ENCODE data around the gene RGS7. TPM values are rescaled to one million over a fixed set of nuclear protein-coding genes. Genes with fewer than 3 reads are reported as not detected.

The RGS7 gene
- total and polyA plus RNA-seq, 7 donors, result 0.04 TPM; not detected in 6

- Histone ChIP-seq H3K9me3 (no peaks in the 10 kb centered on the region), H3K36me3 (ENCODE audit: insufficient read depth in 1 of 2, low read depth in 1 of 2) (no peaks in the 10 kb centered on the region), H3K4me1 (no peaks in the 10 kb centered on the region), H3K27ac (no peak overlapping the region), H3K27me3 (ENCODE audit: insufficient read depth in 3 of 3, low read length in 2 of 3) (no peaks in the 10 kb centered on the region), H3K4me3 (no peak overlapping the region)
- WGBS, 3 donors, result 86 to 90% (median 86%) methylated on average over 1 of the region's 1 CpG
- ATAC-seq (no peak), DNase-seq (no peak)
- intact Hi-C loops (cut with DNase I), result no loop called here
- TF ChIP-seq, protein P1, sequence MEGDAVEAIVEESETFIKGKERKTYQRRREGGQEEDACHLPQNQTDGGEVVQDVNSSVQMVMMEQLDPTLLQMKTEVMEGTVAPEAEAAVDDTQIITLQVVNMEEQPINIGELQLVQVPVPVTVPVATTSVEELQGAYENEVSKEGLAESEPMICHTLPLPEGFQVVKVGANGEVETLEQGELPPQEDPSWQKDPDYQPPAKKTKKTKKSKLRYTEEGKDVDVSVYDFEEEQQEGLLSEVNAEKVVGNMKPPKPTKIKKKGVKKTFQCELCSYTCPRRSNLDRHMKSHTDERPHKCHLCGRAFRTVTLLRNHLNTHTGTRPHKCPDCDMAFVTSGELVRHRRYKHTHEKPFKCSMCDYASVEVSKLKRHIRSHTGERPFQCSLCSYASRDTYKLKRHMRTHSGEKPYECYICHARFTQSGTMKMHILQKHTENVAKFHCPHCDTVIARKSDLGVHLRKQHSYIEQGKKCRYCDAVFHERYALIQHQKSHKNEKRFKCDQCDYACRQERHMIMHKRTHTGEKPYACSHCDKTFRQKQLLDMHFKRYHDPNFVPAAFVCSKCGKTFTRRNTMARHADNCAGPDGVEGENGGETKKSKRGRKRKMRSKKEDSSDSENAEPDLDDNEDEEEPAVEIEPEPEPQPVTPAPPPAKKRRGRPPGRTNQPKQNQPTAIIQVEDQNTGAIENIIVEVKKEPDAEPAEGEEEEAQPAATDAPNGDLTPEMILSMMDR (IDR thresholded peaks at IDR 0.05), result no peak
Measured at GRCh38 chr1:240917976-240918375, 439.0 kb downstream of the RGS7 start.

DNA sequence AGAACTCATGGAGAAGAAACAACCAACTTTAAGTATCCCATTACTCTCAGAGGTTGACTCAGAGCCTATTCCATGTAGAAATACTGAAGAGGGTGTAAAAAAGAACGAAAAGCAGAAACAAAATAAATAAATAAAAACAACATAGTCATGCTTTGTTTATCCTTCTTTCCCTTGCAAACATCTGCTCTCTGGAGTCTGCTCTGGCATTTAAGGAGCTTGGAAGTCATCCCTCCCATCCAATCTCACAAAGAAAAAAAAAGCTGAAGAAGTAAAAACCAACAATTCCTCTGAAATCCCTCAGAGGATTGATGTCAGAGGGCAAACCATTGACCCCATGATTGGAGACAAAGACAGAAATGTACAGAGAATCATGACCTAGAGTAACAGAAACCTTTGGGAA is 442.5 kb downstream of the RGS7 start:
- Histone ChIP-seq H3K27me3 (ENCODE audit: insufficient read depth in 3 of 3, low read length in 2 of 3) (no peaks in the 10 kb centered on the region), H3K9me3 (no peaks in the 10 kb centered on the region), H3K27ac (no peak overlapping the region), H3K36me3 (ENCODE audit: insufficient read depth in 1 of 2, low read depth in 1 of 2) (no peaks in the 10 kb centered on the region), H3K4me1 (no peaks in the 10 kb centered on the region), H3K4me3 (no peak overlapping the region)
- ATAC-seq (no peak), DNase-seq (no peak)
- TF ChIP-seq, protein P1 (IDR thresholded peaks at IDR 0.05), result no peak
- intact Hi-C loops (cut with DNase I), result no loop called here
- WGBS, 3 donors, result 34 to 50% (median 39%) methylated on average over 1 of the region's 1 CpG

- no peaks in the 10 kb centered on the region for H3K36me3 ChIP-seq (ENCODE audit: insufficient read depth in 1 of 2, low read depth in 1 of 2)
- intact Hi-C loops (cut with DNase I), result no loop called here
- no peak for DNase-seq
- H3K27me3 ChIP-seq (ENCODE audit: insufficient read depth in 3 of 3, low read length in 2 of 3), result no peaks in the 10 kb centered on the region
- ATAC-seq, result no peak
- H3K4me3 ChIP-seq, result no peak overlapping the region
- 63 to 71% (median 70%) methylated on average over 4 of the region's 4 CpGs for WGBS, 3 donors
- no peak overlapping the region for H3K27ac ChIP-seq
- H3K9me3 ChIP-seq, result no peaks in the 10 kb centered on the region
- no peaks in the 10 kb centered on the region for H3K4me1 ChIP-seq
- TF ChIP-seq, protein P1 (IDR thresholded peaks at IDR 0.05), result no peak
Measured at GRCh38 chr1:240912821-240913220, 444.2 kb downstream of the RGS7 start.

DNA sequence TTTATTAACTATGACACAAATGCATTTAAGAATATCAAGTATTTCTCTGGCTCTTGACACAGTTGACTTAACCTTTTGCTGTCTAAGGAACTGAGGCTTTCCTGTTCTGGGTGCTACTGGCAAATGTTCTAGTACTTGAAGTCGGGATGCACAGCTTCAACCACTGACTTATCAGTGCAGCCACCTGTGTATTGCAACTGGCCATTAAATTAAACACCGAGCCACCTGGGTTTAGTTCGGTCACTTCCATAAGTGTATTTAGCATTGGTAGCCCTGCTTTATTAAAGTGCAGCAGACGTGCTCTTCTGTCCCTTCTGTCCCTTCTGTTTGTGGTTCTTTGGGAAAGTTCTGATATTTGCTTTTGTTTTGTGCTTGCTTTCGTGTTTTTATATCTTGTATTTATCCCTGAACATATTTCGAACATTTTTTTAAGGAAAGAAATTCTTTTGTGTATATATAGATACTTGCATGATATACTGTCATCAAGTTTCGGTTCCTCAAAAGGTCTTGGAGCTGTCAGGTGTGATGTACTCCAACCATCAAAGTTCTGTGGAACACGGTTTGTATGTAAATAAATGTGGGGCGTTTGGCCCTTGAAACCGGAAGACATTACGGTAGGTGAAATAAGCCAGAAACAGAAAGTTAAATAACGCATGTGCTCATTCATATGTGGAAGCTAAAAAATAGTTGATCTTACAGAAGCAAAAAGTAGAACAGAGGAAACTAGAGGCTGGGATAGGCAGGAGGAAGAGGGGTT is 447.1 kb downstream of the RGS7 start:
- no peak overlapping the region for H3K4me3 ChIP-seq
- ATAC-seq (no peak), DNase-seq (no peak)
- TF ChIP-seq, protein P1 (IDR thresholded peaks at IDR 0.05), result no peak
- H3K9me3 ChIP-seq, result no peaks in the 10 kb centered on the region
- no peaks in the 10 kb centered on the region for H3K4me1 ChIP-seq
- intact Hi-C loops (cut with DNase I), result no loop called here
- H3K36me3 ChIP-seq (ENCODE audit: insufficient read depth in 1 of 2, low read depth in 1 of 2), result no peaks in the 10 kb centered on the region
- H3K27me3 ChIP-seq (ENCODE audit: insufficient read depth in 3 of 3, low read length in 2 of 3), result no peaks in the 10 kb centered on the region
- WGBS, 3 donors, result 82 to 83% (median 82%) methylated on average over 12 of the region's 12 CpGs
- H3K27ac ChIP-seq, result no peak overlapping the region

DNA sequence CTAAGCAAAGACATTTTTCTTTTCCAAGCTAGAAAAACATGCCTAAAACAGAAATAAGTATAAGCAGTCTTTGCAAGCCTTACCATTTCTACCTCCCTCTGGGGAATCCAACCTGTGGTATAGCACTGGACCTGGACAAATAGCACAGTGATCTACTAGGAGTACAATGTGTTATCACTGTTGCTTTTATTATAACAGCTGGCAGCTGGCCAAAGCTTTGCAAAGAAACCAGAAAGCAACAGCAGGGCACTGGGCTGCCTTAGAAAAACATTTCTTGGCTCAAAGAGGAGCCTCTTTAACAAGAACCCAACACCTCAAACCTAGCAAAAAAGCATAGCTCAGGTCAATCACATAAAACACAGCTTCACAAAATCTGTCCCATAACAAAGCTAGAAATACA is 450.5 kb downstream of the RGS7 start:
- no peaks in the 10 kb centered on the region for H3K36me3 ChIP-seq (ENCODE audit: insufficient read depth in 1 of 2, low read depth in 1 of 2)
- ATAC-seq, result no peak
- no peaks in the 10 kb centered on the region for H3K27me3 ChIP-seq (ENCODE audit: insufficient read depth in 3 of 3, low read length in 2 of 3)
- no peak overlapping the region for H3K4me3 ChIP-seq
- no peaks in the 10 kb centered on the region for H3K4me1 ChIP-seq
- TF ChIP-seq, protein P1 (IDR thresholded peaks at IDR 0.05), result no peak
- no peak overlapping the region for H3K27ac ChIP-seq
- no peaks in the 10 kb centered on the region for H3K9me3 ChIP-seq
- intact Hi-C loops (cut with DNase I), result no loop called here
- no peak for DNase-seq

Data from psoas muscle (tissue), 8 donors.